Breast epithelium (tissue), 3 donors: ENCODE measurements around the gene DAPP1.

Experiments
- POLR2A ChIP-seq: fragments of 450-650 bp; IDR thresholded peaks from one replicate; pipeline ENCODE4 v1.6.1; 2016; ENCODE audit warnings: antibody characterized with exemption, mild to moderate bottlenecking, moderate library complexity
- POLR2AphosphoS5 ChIP-seq, 3 donors: sonication (generic); formaldehyde crosslinking; IDR thresholded peaks; one replicate each; pipeline ENCODE4 v1.6.1; 2017; ENCODE audit warnings: antibody characterized with exemption in 3 of 3
- TF ChIP-seq, protein P1 (sequence below), 3 donors: fragments of 450-650 bp; IDR thresholded peaks; one replicate each; pipeline ENCODE4 v1.5.1; 2016 to 2017; ENCODE audit warnings: antibody characterized with exemption in 3 of 3, mild to moderate bottlenecking in 3 of 3, moderate library complexity in 3 of 3

DNA sequence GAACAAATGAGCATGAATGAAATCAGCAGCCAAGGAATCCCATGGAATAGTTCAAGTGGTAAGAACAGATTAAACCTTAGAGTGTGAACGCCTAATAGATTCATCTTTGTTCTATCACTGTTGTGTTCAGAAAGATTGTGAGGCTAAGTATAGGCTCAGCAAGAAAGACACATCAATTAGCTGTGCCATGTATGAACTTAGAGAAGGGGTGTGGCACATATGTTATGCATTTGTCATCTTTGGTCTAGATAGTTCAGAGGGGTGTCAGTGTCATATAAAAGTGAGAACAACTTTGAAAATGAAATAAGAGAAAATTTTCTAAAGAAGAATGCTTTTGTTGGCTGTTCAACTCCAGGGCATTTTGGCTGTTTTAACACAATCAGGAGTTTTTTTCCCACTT is 9.4 kb downstream of the DAPP1 start:
- TF ChIP-seq POLR2A (no peak), POLR2AphosphoS5 (IDR thresholded peaks at IDR 0.05) (no peak)
- TF ChIP-seq, protein P1, sequence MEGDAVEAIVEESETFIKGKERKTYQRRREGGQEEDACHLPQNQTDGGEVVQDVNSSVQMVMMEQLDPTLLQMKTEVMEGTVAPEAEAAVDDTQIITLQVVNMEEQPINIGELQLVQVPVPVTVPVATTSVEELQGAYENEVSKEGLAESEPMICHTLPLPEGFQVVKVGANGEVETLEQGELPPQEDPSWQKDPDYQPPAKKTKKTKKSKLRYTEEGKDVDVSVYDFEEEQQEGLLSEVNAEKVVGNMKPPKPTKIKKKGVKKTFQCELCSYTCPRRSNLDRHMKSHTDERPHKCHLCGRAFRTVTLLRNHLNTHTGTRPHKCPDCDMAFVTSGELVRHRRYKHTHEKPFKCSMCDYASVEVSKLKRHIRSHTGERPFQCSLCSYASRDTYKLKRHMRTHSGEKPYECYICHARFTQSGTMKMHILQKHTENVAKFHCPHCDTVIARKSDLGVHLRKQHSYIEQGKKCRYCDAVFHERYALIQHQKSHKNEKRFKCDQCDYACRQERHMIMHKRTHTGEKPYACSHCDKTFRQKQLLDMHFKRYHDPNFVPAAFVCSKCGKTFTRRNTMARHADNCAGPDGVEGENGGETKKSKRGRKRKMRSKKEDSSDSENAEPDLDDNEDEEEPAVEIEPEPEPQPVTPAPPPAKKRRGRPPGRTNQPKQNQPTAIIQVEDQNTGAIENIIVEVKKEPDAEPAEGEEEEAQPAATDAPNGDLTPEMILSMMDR (IDR thresholded peaks at IDR 0.05), result no peak
